GM12878 (cell line): ENCODE data around the gene DCAF17. TPM values are rescaled to one million over a fixed set of nuclear protein-coding genes. Genes with fewer than 3 reads are reported as not detected.
A peak's percentile ranks its signal among the peaks of the same experiment; 100 is the strongest.

ENCODE experiments used
- ATAC-seq: fragments of 200-7000 bp; cut with Tn5 transposase; 3 replicates; pipeline ENCODE4 v1.9.1; 2020; ENCODE audit warnings: mild to moderate bottlenecking, moderate library complexity
- BruUV-seq: library from RNA; stranded (reverse); fragments of 400-500 nt; replicated peaks from 2 replicates; lab custom pipeline; 2021; lab: Mats Ljungman, UMichigan
- CTCF ChIA-PET: fragments of 300-600 bp; sonication (Branson Sonifier 250); formaldehyde crosslinking; extraction: SDS; loops from one replicate; lab custom pipeline; 2021; ENCODE audit warnings: inconsistent platforms; lab: Yijun Ruan, JAX
- POLR2A ChIA-PET: fragments of 350-600 bp; formaldehyde crosslinking; extraction: SDS; loops from one replicate; lab custom pipeline; 2021; ENCODE audit warnings: inconsistent platforms; lab: Charles Lee
- RAD21 ChIA-PET: fragments of 300-600 bp; sonication (Branson Sonifier 250); formaldehyde crosslinking; loops from one replicate; lab custom pipeline; 2023; ENCODE audit warnings: antibody characterized with exemption; ENCODE audit not compliant: unreplicated experiment; lab: Charles Lee
- SMC1A ChIA-PET: fragments of 300-600 bp; sonication (Branson Sonifier 250); formaldehyde crosslinking; loops from one replicate; lab custom pipeline; 2023; ENCODE audit not compliant: unreplicated experiment, uncharacterized antibody; lab: Charles Lee
- DNase-seq: peaks from one replicate; pipeline ENCODE4 v3.0.0-alpha.2; 2011; ENCODE audit warnings: low read depth, low spot score
- FAIRE-seq: peaks from 3 replicates; lab custom pipeline; 2011; peaks lifted over from hg19 to GRCh38; lab: Jason Lieb, UNC
- H2AFZ ChIP-seq: 2 replicates; pipeline ENCODE4 v1.6.0; 2011; ENCODE audit warnings: low read depth, low read length, control low read depth; ENCODE audit not compliant: control insufficient read depth
- H3K27ac ChIP-seq: 2 replicates; pipeline ENCODE4 v1.5.1; 2011; ENCODE audit warnings: control low read depth; ENCODE audit not compliant: control insufficient read depth, insufficient read depth
- H3K27me3 ChIP-seq, 2 experiments: replicated peaks in 1 of 2; 2 replicates each; pipeline versions ENCODE4 v1.6.0 to v1.6.1; 2011; ENCODE audit warnings: low read length in 1 of 2; ENCODE audit not compliant: control insufficient read depth in 2 of 2, insufficient read depth in 2 of 2
- H3K36me3 ChIP-seq, 2 experiments: 2 replicates each; pipeline ENCODE4 v1.5.1; 2011; ENCODE audit warnings: low read length in 1 of 2; ENCODE audit not compliant: control insufficient read depth in 2 of 2, insufficient read depth in 2 of 2
- H3K4me1 ChIP-seq: 2 replicates; pipeline ENCODE4 v1.6.1; 2011; ENCODE audit warnings: mild to moderate bottlenecking, low read length, moderate library complexity, mixed read lengths; ENCODE audit not compliant: control insufficient read depth, insufficient read depth
- H3K4me2 ChIP-seq: 2 replicates; pipeline ENCODE4 v1.6.0; 2011; ENCODE audit warnings: control low read depth; ENCODE audit not compliant: control insufficient read depth, insufficient read depth
- H3K4me3 ChIP-seq: fragments of 200-600 bp; sonication (generic); 2 replicates; pipeline ENCODE4 v1.5.1; 2016
- H3K79me2 ChIP-seq: 2 replicates; pipeline ENCODE4 v1.6.0; 2011; ENCODE audit warnings: low read length; ENCODE audit not compliant: control insufficient read depth, insufficient read depth
- H3K9ac ChIP-seq: 2 replicates; pipeline ENCODE4 v1.8.0; 2011; ENCODE audit warnings: low read length, control low read depth, mixed read lengths; ENCODE audit not compliant: control insufficient read depth, insufficient read depth
- H3K9me3 ChIP-seq: replicated peaks from 3 replicates; pipeline ENCODE4 v1.5.1; 2011; ENCODE audit warnings: mild to moderate bottlenecking, low read length; ENCODE audit not compliant: control insufficient read depth, insufficient read depth
- H4K20me1 ChIP-seq: 2 replicates; pipeline ENCODE4 v1.6.0; 2011; ENCODE audit not compliant: control insufficient read depth, insufficient read depth
- BCL11A ChIP-seq: IDR thresholded peaks from 2 replicates; pipeline ENCODE4 v1.6.1; 2011; ENCODE audit warnings: low read depth, low read length
- KLF5 ChIP-seq: fragments of 450-650 bp; IDR thresholded peaks from 2 replicates; pipeline ENCODE4 v1.6.1; 2014; ENCODE audit warnings: mild to moderate bottlenecking; ENCODE audit not compliant: partially characterized antibody
- NFXL1 ChIP-seq: fragments of 450-650 bp; IDR thresholded peaks from 2 replicates; pipeline ENCODE4 v1.6.1; 2017; ENCODE audit warnings: antibody characterized with exemption, mild to moderate bottlenecking, borderline replicate concordance
- PAX8 ChIP-seq: fragments of 450-650 bp; IDR thresholded peaks from 2 replicates; pipeline ENCODE4 v1.6.1; 2017; ENCODE audit warnings: mild to moderate bottlenecking, moderate library complexity
- PML ChIP-seq: IDR thresholded peaks from 2 replicates; pipeline ENCODE4 v1.6.1; 2012; ENCODE audit warnings: low read length, inconsistent platforms
- SMAD1 ChIP-seq: fragments of 450-650 bp; IDR thresholded peaks from 2 replicates; pipeline ENCODE4 v1.6.1; 2018; ENCODE audit warnings: mild to moderate bottlenecking, low read depth; ENCODE audit not compliant: partially characterized antibody
- WRNIP1 ChIP-seq: IDR thresholded peaks from 2 replicates; pipeline ENCODE4 v1.6.1; 2011; ENCODE audit warnings: low read depth, low read length, improper control_type of control experiment, borderline replicate concordance
- ZNF274 ChIP-seq: IDR thresholded peaks from one replicate; pipeline ENCODE4 v1.8.0; 2011; ENCODE audit not compliant: insufficient read length, insufficient read depth
- WGBS: methylation state at CpG from one replicate; pipeline ENCODE4 v1.1.6; 2016; ENCODE audit warnings: low lambda C conversion rate; ENCODE audit not compliant: insufficient replicate concordance, insufficient coverage; ENCODE audit errors: missing lambda C conversion rate; 5-methylcytosine and 5-hydroxymethylcytosine counted together
- in situ Hi-C: fragments of 300-500 bp; cut with MboI; formaldehyde crosslinking; loops from 9 replicates; pipeline ENCODE4 v1.14.3; 2018; ENCODE audit warnings: mixed read lengths
- intact Hi-C: fragments of 100-400 bp; cut with micrococcal nuclease; formaldehyde crosslinking; loops from one replicate; pipeline ENCODE4 v1.14.2; 2022; ENCODE audit not compliant: unreplicated experiment
- polyA plus RNA-seq, 11 experiments: library from polyadenylated mRNA; depleted of rRNA in 4 of 11; unstranded in 6 of 11; stranded (reverse) in 5 of 11; fragments of >200 nt; fragmentation: Nextera tagmentation in 4 of 11; fragmentation: Illumina TruSeq in 1 of 11; extraction: Ambion mirVana in 4 of 11; extraction: Trizol in 1 of 11; gene quantifications; 1 replicate in 1 of 11; 2 replicates in 10 of 11; pipeline versions ENCODE4 v1.2.1 to v1.2.3, GENCODE V29; 2011 to 2016; ENCODE audit warnings: inconsistent platforms in 2 of 11, missing spikeins in 2 of 11, low read depth in 1 of 11
- total RNA-seq, 4 experiments: library from RNA; depleted of rRNA in 3 of 4; stranded (reverse); fragments of >200 nt in 3 of 4; fragmentation: Illumina TruSeq in 1 of 4; extraction: Trizol in 1 of 4; gene quantifications; 2 replicates each; pipeline versions ENCODE4 v1.2.1 to v1.2.3, GENCODE V29; 2013 to 2021
- TF ChIP-seq, protein P1 (sequence below): fragments of 450-650 bp; IDR thresholded peaks from 2 replicates; pipeline ENCODE4 v1.6.1; 2017; ENCODE audit warnings: mild to moderate bottlenecking, low read depth, inconsistent platforms; ENCODE audit not compliant: poor library complexity, severe bottlenecking

The DCAF17 gene
- total and polyA plus RNA-seq, 10 of the 15 experiments (the other 5 are each of a cell fraction or from before 2014, with no cell fraction given), result 5.2 to 32.9 (median 23.4) TPM

GRCh38 chr2:171412571-171413175 is 21.4 kb upstream of the DCAF17 start:
- ATAC-seq (no peak), FAIRE-seq (no peak), DNase-seq (no peak)
- in situ Hi-C loops, result no loop called here
- ChIA-PET POLR2A (interaction anchor here (0.5 to 0.6 kb wide), 2 partner anchors 150 to 254 kb away, joined by 3 to 4 read pairs; no protein-coding TSS in a partner anchor), CTCF (interaction anchor here (0.6 to 5.6 kb wide), 5 partner anchors 65 to 304 kb away, joined by 3 to 110 read pairs (median 6); no protein-coding TSS in a partner anchor), RAD21 (interaction anchor here (0.9 to 5.4 kb wide), 3 partner anchors 25 to 90 kb away, joined by 3 to 186 read pairs (median 3); no protein-coding TSS in a partner anchor), SMC1A (interaction anchor here (0.6 to 5.0 kb wide), 7 partner anchors 20 to 348 kb away, joined by 3 to 198 read pairs (median 3); no protein-coding TSS in a partner anchor)
- H4K20me1 ChIP-seq, result no peaks in the 10 kb centered on the region
- H3K4me1 ChIP-seq, result peaks cover 53% of the 10 kb centered on the region
- WGBS, result 96% methylated on average over 2 of the region's 2 CpGs
- TF ChIP-seq NFXL1 (no peak), BCL11A (no peak), PML (no peak), SMAD1 (no peak), KLF5 (no peak), WRNIP1 (no peak), PAX8 (no peak), ZNF274 (no peak)
- TF ChIP-seq, protein P1, sequence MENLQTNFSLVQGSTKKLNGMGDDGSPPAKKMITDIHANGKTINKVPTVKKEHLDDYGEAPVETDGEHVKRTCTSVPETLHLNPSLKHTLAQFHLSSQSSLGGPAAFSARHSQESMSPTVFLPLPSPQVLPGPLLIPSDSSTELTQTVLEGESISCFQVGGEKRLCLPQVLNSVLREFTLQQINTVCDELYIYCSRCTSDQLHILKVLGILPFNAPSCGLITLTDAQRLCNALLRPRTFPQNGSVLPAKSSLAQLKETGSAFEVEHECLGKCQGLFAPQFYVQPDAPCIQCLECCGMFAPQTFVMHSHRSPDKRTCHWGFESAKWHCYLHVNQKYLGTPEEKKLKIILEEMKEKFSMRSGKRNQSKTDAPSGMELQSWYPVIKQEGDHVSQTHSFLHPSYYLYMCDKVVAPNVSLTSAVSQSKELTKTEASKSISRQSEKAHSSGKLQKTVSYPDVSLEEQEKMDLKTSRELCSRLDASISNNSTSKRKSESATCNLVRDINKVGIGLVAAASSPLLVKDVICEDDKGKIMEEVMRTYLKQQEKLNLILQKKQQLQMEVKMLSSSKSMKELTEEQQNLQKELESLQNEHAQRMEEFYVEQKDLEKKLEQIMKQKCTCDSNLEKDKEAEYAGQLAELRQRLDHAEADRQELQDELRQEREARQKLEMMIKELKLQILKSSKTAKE, result no peak
- H3K9ac ChIP-seq, result no peak overlapping the region
- H3K4me3 ChIP-seq, result no peak overlapping the region
- peaks cover 8% of the 10 kb centered on the region; the same call in 2 of the 3 replicates for H3K9me3 ChIP-seq
- intact Hi-C loops, result no loop called here
- 0 out of 2 replicates have a peak overlapping the region, but pooled peaks have one; percentile 4 for H2AFZ ChIP-seq
- peaks cover 80% of the 10 kb centered on the region for H3K79me2 ChIP-seq
- H3K4me2 ChIP-seq, result no peak overlapping the region; the same call in 1 of the 2 replicates
- BruUV-seq, result no TSS peak
- no peaks in the 10 kb centered on the region for H3K27me3 ChIP-seq
- H3K36me3 ChIP-seq, result peaks cover 0 to 10% of the 10 kb centered on the region in 2 experiments; a peak in 3 of 4 replicates
- H3K27ac ChIP-seq, result peak overlapping the region; percentile 34
